ENCODE results near the gene CD177.
"Not testable (repeated sequence)": the region's sequence is repeated elsewhere in the genome, so short reads cannot be mapped to it uniquely, and the experiment has no call there.

DNA sequence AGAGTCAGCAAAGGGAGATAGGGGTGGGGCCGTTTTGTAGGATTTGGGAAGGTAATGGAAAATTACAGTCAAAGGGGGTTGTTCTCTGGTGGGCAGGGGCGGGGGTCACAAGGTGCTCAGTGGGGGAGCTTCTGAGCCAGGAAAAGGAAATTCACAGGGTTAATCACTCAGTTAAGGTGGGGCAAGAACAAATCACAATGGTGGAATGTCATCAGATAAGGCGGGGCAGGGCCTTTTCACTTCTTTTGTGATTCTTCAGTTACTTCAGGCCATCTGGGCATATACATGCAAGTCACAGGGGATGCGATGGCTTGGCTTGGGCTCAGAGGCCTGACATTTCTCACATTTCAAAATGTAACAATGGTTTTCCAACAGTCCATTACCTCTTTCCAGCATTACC lies 24.4 kb upstream of the CD177 start:
- not testable (repeated sequence) for TF ChIP-seq FOSB (CRISPR knock-in tag; IDR thresholded peaks at IDR 0.05); HDAC2 (IDR thresholded peaks at IDR 0.05); JUNB (IDR thresholded peaks at IDR 0.05); ESRRA (IDR thresholded peaks at IDR 0.05; ENCODE audit: borderline replicate concordance, low read length); PHF8 (IDR thresholded peaks at IDR 0.05; ENCODE audit: borderline replicate concordance, low read depth); GATA3 (IDR thresholded peaks at IDR 0.05; ENCODE audit: borderline replicate concordance); CHD4 (IDR thresholded peaks at IDR 0.05; ENCODE audit: borderline replicate concordance); RCOR1 (IDR thresholded peaks at IDR 0.05; ENCODE audit: low read depth, low read length); SMC3 (IDR thresholded peaks at IDR 0.05)
- TF ChIP-seq, protein P1, sequence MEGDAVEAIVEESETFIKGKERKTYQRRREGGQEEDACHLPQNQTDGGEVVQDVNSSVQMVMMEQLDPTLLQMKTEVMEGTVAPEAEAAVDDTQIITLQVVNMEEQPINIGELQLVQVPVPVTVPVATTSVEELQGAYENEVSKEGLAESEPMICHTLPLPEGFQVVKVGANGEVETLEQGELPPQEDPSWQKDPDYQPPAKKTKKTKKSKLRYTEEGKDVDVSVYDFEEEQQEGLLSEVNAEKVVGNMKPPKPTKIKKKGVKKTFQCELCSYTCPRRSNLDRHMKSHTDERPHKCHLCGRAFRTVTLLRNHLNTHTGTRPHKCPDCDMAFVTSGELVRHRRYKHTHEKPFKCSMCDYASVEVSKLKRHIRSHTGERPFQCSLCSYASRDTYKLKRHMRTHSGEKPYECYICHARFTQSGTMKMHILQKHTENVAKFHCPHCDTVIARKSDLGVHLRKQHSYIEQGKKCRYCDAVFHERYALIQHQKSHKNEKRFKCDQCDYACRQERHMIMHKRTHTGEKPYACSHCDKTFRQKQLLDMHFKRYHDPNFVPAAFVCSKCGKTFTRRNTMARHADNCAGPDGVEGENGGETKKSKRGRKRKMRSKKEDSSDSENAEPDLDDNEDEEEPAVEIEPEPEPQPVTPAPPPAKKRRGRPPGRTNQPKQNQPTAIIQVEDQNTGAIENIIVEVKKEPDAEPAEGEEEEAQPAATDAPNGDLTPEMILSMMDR (IDR thresholded peaks at IDR 0.05), result not testable (repeated sequence)
- TF ChIP-seq, protein P2, sequence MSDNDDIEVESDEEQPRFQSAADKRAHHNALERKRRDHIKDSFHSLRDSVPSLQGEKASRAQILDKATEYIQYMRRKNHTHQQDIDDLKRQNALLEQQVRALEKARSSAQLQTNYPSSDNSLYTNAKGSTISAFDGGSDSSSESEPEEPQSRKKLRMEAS (IDR thresholded peaks at IDR 0.05), result not testable (repeated sequence)
- TF ChIP-seq, protein P3, sequence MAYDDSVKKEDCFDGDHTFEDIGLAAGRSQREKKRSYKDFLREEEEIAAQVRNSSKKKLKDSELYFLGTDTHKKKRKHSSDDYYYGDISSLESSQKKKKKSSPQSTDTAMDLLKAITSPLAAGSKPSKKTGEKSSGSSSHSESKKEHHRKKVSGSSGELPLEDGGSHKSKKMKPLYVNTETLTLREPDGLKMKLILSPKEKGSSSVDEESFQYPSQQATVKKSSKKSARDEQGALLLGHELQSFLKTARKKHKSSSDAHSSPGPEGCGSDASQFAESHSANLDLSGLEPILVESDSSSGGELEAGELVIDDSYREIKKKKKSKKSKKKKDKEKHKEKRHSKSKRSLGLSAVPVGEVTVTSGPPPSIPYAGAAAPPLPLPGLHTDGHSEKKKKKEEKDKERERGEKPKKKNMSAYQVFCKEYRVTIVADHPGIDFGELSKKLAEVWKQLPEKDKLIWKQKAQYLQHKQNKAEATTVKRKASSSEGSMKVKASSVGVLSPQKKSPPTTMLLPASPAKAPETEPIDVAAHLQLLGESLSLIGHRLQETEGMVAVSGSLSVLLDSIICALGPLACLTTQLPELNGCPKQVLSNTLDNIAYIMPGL (CRISPR knock-in tag; IDR thresholded peaks at IDR 0.05; ENCODE audit: borderline replicate concordance), result not testable (repeated sequence)
- TF ChIP-seq, protein P4, sequence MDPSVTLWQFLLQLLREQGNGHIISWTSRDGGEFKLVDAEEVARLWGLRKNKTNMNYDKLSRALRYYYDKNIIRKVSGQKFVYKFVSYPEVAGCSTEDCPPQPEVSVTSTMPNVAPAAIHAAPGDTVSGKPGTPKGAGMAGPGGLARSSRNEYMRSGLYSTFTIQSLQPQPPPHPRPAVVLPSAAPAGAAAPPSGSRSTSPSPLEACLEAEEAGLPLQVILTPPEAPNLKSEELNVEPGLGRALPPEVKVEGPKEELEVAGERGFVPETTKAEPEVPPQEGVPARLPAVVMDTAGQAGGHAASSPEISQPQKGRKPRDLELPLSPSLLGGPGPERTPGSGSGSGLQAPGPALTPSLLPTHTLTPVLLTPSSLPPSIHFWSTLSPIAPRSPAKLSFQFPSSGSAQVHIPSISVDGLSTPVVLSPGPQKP (IDR thresholded peaks at IDR 0.05; ENCODE audit: low read depth, low read length), result not testable (repeated sequence)

Data from A549 (cell line).